AG04450 (cell line): ENCODE data around the gene AJM1. TPM values are rescaled to one million over a fixed set of nuclear protein-coding genes. Genes with fewer than 3 reads are reported as not detected.
"Not testable (repeated sequence)": the region's sequence is repeated elsewhere in the genome, so short reads cannot be mapped to it uniquely, and the experiment has no call there.

Source experiments
- CTCF ChIA-PET: fragments of 300-600, 350-600 bp; formaldehyde crosslinking; extraction: SDS; loops from one replicate; lab custom pipeline; 2022; ENCODE audit warnings: antibody characterized with exemption, inconsistent platforms; lab: Charles Lee
- POLR2A ChIA-PET: fragments of 350-600 bp; formaldehyde crosslinking; extraction: SDS; loops from one replicate; lab custom pipeline; 2021; ENCODE audit warnings: antibody characterized with exemption, inconsistent platforms; lab: Yijun Ruan, JAX
- DNase-seq: peaks from one replicate; pipeline ENCODE4 v3.0.0-alpha.2; 2011; ENCODE audit warnings: low read depth, low spot score
- H3K27ac ChIP-seq: one replicate; pipeline ENCODE4 v1.5.1; 2012; ENCODE audit warnings: low read depth, low read length, control low read depth
- H3K27me3 ChIP-seq: one replicate; pipeline ENCODE4 v1.6.0; 2012; ENCODE audit warnings: low read length; ENCODE audit not compliant: control insufficient read depth, insufficient read depth
- H3K4me3 ChIP-seq: 2 replicates; pipeline ENCODE4 v1.5.1; 2011; ENCODE audit warnings: mild to moderate bottlenecking, low read depth, low read length, control low read depth
- H3K9me3 ChIP-seq: 2 replicates; pipeline ENCODE4 v1.5.1; 2012; ENCODE audit warnings: low read length; ENCODE audit not compliant: control insufficient read depth, insufficient read depth
- CTCF ChIP-seq: IDR thresholded peaks from 2 replicates; pipeline ENCODE4 v1.5.1; 2011; ENCODE audit warnings: low read depth, low read length, control low read depth, inconsistent platforms
- polyA plus RNA-seq: library from polyadenylated mRNA; depleted of rRNA; stranded (reverse); fragments of >200 nt; gene quantifications from 2 replicates; pipeline ENCODE4 v1.2.3, GENCODE V29; 2011

AJM1 gene
- polyA plus RNA-seq, 1 experiment = 0.26 TPM

GRCh38 chr9:136835162-136835931, 6.9 kb upstream of the AJM1 start:
- no peaks in the 10 kb centered on the region for H3K27me3 ChIP-seq
- DNase-seq = no peak
- ChIA-PET CTCF (no interaction called here), POLR2A (no interaction called here)
- H3K9me3 ChIP-seq = no peaks in the 10 kb centered on the region
- no peak overlapping the region for H3K27ac ChIP-seq
- no peak for TF ChIP-seq CTCF
- no peak overlapping the region for H3K4me3 ChIP-seq

GRCh38 chr9:136835932-136836904, 6.1 kb upstream of the AJM1 start:
- CTCF ChIA-PET = no interaction called here
- Histone ChIP-seq H3K4me3 (no peak overlapping the region), H3K9me3 (no peaks in the 10 kb centered on the region), H3K27ac (no peak overlapping the region), H3K27me3 (no peaks in the 10 kb centered on the region)
- POLR2A ChIA-PET = no interaction called here
- no peak for DNase-seq
- TF ChIP-seq CTCF = no peak

GRCh38 chr9:136837146-136837855, 5.0 kb upstream of the AJM1 start:
- no peak overlapping the region for H3K4me3 ChIP-seq
- no peak overlapping the region for H3K27ac ChIP-seq
- no peaks in the 10 kb centered on the region for H3K27me3 ChIP-seq
- TF ChIP-seq CTCF = no peak
- DNase-seq = no peak
- POLR2A ChIA-PET = no interaction called here
- CTCF ChIA-PET = no interaction called here
- H3K9me3 ChIP-seq = no peaks in the 10 kb centered on the region; the same call in 1 of the 2 replicates

- H3K4me3 ChIP-seq, CTCF ChIA-PET, H3K27me3 ChIP-seq, H3K27ac ChIP-seq, POLR2A ChIA-PET, DNase-seq, H3K9me3 ChIP-seq: not testable (repeated sequence)
These were observed 4.4 kb upstream of the AJM1 start for GRCh38 chr9:136837856-136838277.
